ENCODE measurements around the gene KY. TPM values are rescaled to one million over a fixed set of nuclear protein-coding genes. Genes with fewer than 3 reads are reported as not detected.

Gene KY
- total RNA-seq, 4 donors from 2014 or later, result 0.33 to 1.9 (median 0.81) TPM

DNA sequence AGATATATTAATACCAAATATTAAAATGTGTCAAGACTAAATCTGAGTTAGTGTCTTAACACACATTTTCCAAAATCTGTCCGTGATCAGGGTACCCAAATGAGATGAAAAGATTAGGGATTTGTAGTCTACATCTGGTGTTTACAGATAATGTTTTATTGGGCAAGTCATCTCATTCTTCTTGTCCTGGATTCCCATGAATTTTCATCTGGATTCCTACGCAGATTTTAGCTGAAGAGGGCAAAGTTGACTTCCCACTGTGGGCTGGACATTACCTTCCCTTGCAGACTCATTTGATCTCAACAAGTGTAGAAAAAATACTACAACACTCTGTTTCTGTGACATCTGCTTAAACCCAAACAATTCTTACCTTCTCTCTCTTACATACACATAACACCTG, 85.8 kb downstream of the KY start:
- TF ChIP-seq EP300 (IDR thresholded peaks at IDR 0.05), result no peak
- no peak for TF ChIP-seq POLR2A (IDR thresholded peaks at IDR 0.05; ENCODE audit: low read depth)
- no peak for TF ChIP-seq POLR2AphosphoS5 (IDR thresholded peaks at IDR 0.05)
- TF ChIP-seq, protein P1, sequence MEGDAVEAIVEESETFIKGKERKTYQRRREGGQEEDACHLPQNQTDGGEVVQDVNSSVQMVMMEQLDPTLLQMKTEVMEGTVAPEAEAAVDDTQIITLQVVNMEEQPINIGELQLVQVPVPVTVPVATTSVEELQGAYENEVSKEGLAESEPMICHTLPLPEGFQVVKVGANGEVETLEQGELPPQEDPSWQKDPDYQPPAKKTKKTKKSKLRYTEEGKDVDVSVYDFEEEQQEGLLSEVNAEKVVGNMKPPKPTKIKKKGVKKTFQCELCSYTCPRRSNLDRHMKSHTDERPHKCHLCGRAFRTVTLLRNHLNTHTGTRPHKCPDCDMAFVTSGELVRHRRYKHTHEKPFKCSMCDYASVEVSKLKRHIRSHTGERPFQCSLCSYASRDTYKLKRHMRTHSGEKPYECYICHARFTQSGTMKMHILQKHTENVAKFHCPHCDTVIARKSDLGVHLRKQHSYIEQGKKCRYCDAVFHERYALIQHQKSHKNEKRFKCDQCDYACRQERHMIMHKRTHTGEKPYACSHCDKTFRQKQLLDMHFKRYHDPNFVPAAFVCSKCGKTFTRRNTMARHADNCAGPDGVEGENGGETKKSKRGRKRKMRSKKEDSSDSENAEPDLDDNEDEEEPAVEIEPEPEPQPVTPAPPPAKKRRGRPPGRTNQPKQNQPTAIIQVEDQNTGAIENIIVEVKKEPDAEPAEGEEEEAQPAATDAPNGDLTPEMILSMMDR (IDR thresholded peaks at IDR 0.05), result no peak
- no peaks in the 10 kb centered on the region for H3K27me3 ChIP-seq
- intact Hi-C loops (cut with DNase I), result no loop called here
- peaks cover 0 to 36% (median 14%) of the 10 kb centered on the region in 4 donors for H3K36me3 ChIP-seq
- WGBS, result 86% methylated on average over 2 of the region's 2 CpGs
- H3K4me3 ChIP-seq, result no peak overlapping the region
- no peaks in the 10 kb centered on the region for H3K4me1 ChIP-seq
- DNase-seq (ENCODE audit: extremely low spot score), result no peak
- no peak overlapping the region for H3K27ac ChIP-seq (replicated peaks in 1 of 4)
- no peaks in the 10 kb centered on the region for H3K9me3 ChIP-seq

DNA sequence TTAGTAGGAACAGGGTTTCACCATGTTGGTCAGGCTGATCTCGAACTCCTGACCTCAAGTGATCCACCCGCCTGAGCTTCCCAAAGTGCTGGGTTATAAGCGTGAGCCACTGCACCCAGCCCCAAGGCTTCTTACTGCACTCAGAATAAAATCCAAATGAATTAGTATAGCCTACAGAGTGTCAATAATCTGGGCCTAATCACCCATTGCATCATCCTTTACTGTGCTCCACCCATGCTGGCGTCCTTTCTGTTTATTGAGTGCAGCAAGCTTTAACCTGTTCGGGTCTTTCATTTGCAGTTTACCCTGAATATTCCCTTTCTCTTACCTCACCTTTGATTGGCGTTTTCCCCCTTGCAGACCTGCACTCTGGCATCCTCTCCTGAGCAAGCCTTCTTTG, 87.2 kb downstream of the KY start:
- H3K9me3 ChIP-seq, result no peaks in the 10 kb centered on the region
- H3K4me3 ChIP-seq, result no peak overlapping the region
- TF ChIP-seq POLR2AphosphoS5 (IDR thresholded peaks at IDR 0.05) (no peak), EP300 (IDR thresholded peaks at IDR 0.05) (no peak), POLR2A (IDR thresholded peaks at IDR 0.05; ENCODE audit: low read depth) (no peak)
- TF ChIP-seq, protein P1 (IDR thresholded peaks at IDR 0.05), result no peak
- no peaks in the 10 kb centered on the region for H3K27me3 ChIP-seq
- 89% methylated on average over 6 of the region's 6 CpGs for WGBS
- no peak overlapping the region for H3K27ac ChIP-seq (replicated peaks in 1 of 4)
- intact Hi-C loops (cut with DNase I), result no loop called here
- H3K36me3 ChIP-seq, result peaks cover 0 to 49% (median 24%) of the 10 kb centered on the region in 4 donors
- H3K4me1 ChIP-seq, result no peaks in the 10 kb centered on the region
- DNase-seq (ENCODE audit: extremely low spot score), result no peak

DNA sequence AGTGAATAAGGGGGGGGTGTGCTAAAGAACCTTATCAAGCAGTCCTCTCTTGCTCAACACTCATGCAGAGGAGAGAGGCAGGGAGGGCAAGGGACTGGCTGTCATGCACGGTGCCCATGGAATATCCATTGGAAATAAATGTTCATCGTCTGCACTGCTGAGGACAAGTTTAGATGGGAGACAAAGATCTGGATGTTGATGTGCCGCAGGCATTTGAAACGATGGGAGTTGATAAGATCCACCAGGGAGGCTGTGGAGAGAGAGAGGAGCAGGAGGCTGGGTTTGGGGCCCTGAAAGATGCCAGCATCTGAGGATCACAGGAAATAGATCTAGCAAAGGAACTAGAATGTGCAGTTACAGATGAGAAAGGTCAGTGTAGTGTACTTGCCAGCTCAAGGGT, 88.8 kb downstream of the KY start:
- no peak overlapping the region for H3K4me3 ChIP-seq
- peaks cover 0 to 54% (median 24%) of the 10 kb centered on the region in 4 donors for H3K36me3 ChIP-seq
- no peaks in the 10 kb centered on the region for H3K27me3 ChIP-seq
- H3K9me3 ChIP-seq, result no peaks in the 10 kb centered on the region
- H3K27ac ChIP-seq (replicated peaks in 1 of 4), result no peak overlapping the region
- intact Hi-C loops (cut with DNase I), result no loop called here
- no peak for DNase-seq (ENCODE audit: extremely low spot score)
- TF ChIP-seq, protein P1 (IDR thresholded peaks at IDR 0.05), result no peak
- no peak for TF ChIP-seq POLR2A (IDR thresholded peaks at IDR 0.05; ENCODE audit: low read depth)
- TF ChIP-seq EP300 (IDR thresholded peaks at IDR 0.05), result no peak
- TF ChIP-seq POLR2AphosphoS5 (IDR thresholded peaks at IDR 0.05), result no peak
- 93% methylated on average over 4 of the region's 4 CpGs for WGBS
- no peaks in the 10 kb centered on the region for H3K4me1 ChIP-seq

DNA sequence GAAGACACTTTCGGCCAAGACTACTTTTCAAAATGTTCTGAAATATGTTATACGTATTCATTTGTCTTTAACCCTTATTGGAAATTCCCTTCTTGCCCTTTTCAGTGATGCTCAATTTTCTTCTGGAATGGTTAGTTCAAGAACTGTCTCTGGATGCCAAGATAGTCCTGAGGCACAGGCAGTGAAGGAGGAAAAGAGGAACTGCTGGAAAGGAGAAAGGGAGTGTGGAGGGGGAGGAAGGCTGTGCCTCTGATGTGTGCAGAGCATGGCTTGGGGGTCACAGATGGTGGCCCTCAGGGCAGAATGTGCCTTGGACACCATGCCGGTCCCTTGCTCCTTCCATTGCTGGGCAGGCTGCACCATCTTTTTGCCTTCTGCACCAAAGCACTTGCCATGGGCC, 91.2 kb downstream of the KY start:
- Histone ChIP-seq H3K36me3 (peaks cover 0 to 54% (median 24%) of the 10 kb centered on the region in 4 donors), H3K9me3 (no peaks in the 10 kb centered on the region), H3K27ac (replicated peaks in 1 of 4) (no peak overlapping the region), H3K4me1 (no peaks in the 10 kb centered on the region), H3K27me3 (no peaks in the 10 kb centered on the region), H3K4me3 (no peak overlapping the region)
- TF ChIP-seq POLR2A (IDR thresholded peaks at IDR 0.05; ENCODE audit: low read depth), result no peak
- no peak for TF ChIP-seq EP300 (IDR thresholded peaks at IDR 0.05)
- no peak for TF ChIP-seq POLR2AphosphoS5 (IDR thresholded peaks at IDR 0.05)
- TF ChIP-seq, protein P1 (IDR thresholded peaks at IDR 0.05), result no peak
- intact Hi-C loops (cut with DNase I), result no loop called here
- no peak for DNase-seq (ENCODE audit: extremely low spot score)
- 86% methylated on average over 3 of the region's 3 CpGs for WGBS

Other genes with a start within 250 kb of the KY start
- gene ANAPC13, start 165.0 kb downstream of the KY start, total RNA-seq, result 10 to 100 TPM; 32.5 to 78.9 (median 49.4) TPM
- 10 to 100 TPM; 16.7 to 26.2 (median 22.6) TPM for gene CEP63, start 165.0 kb downstream of the KY start, total RNA-seq
- 1 to 10 TPM in 3 of 4 donors, under 1 TPM in 1; under 0.01 to 6.1 (median 2.8) TPM for gene EPHB1, start 144.2 kb upstream of the KY start, total RNA-seq